Measurements from ENCODE around the gene DCHS1.

Gene DCHS1

GRCh38 chr11:6658647-6659046 is 3.0 kb upstream of the DCHS1 start:
- Histone ChIP-seq H3K4me3 (ENCODE audit: low read depth, low read length) (no peak overlapping the region), H3K27ac (no peak overlapping the region), H3K36me3 (peaks cover 4% of the 10 kb centered on the region), H3K9me3 (ENCODE audit: severe bottlenecking) (no peaks in the 10 kb centered on the region), H3K27me3 (ENCODE audit: insufficient read depth, low read depth, severe bottlenecking) (no peaks in the 10 kb centered on the region)
- TF ChIP-seq, protein P1, sequence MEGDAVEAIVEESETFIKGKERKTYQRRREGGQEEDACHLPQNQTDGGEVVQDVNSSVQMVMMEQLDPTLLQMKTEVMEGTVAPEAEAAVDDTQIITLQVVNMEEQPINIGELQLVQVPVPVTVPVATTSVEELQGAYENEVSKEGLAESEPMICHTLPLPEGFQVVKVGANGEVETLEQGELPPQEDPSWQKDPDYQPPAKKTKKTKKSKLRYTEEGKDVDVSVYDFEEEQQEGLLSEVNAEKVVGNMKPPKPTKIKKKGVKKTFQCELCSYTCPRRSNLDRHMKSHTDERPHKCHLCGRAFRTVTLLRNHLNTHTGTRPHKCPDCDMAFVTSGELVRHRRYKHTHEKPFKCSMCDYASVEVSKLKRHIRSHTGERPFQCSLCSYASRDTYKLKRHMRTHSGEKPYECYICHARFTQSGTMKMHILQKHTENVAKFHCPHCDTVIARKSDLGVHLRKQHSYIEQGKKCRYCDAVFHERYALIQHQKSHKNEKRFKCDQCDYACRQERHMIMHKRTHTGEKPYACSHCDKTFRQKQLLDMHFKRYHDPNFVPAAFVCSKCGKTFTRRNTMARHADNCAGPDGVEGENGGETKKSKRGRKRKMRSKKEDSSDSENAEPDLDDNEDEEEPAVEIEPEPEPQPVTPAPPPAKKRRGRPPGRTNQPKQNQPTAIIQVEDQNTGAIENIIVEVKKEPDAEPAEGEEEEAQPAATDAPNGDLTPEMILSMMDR (IDR thresholded peaks at IDR 0.05; ENCODE audit: low read depth, low read length), result no peak
- no peak for DNase-seq

DNA sequence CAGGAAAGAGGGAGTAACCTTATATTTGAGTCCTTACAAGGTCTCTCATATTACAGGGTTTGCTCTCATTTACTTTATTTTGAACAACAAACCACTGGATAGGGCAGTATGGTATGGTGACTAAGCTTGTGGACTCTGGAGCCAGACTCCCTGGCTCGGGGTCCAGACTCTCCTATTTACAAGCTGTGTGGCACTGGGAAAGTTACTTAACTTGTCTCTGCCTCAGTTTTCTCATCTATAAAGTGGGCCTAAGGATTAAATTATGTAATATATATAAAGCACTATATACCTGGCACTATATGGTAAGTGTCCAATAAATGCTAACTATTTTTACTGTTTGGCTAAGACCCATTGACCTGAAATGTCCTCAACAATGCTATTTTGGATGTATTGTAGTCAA is 1.7 kb upstream of the DCHS1 start:
- Histone ChIP-seq H3K27ac (no peak overlapping the region), H3K4me3 (ENCODE audit: low read depth, low read length) (no peak overlapping the region), H3K36me3 (peaks cover 4% of the 10 kb centered on the region), H3K9me3 (ENCODE audit: severe bottlenecking) (no peaks in the 10 kb centered on the region), H3K27me3 (ENCODE audit: insufficient read depth, low read depth, severe bottlenecking) (no peaks in the 10 kb centered on the region)
- no peak for DNase-seq
- TF ChIP-seq, protein P1 (IDR thresholded peaks at IDR 0.05; ENCODE audit: low read depth, low read length), result no peak

DNA sequence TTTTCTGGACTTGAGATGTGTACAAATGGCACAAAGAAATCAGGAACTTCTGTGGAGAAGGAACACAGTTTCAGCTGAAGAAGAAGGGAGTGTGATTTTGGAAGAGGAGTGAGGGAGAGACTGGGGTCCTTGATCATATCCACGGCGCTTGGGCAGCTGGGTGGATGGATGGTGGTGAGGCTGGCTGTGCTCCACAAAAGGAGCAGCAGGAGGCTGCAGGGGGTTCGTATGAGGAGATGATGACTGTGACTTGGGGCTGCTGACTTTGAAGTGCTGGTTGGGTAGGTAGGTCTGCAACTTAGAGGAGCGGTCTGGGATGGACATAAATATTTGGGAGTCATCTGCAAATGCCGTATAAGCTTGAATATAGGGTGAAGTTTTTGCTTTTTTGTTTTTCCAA is 1.3 kb upstream of the DCHS1 start:
- Histone ChIP-seq H3K27me3 (ENCODE audit: insufficient read depth, low read depth, severe bottlenecking) (no peaks in the 10 kb centered on the region), H3K9me3 (ENCODE audit: severe bottlenecking) (no peaks in the 10 kb centered on the region), H3K36me3 (peaks cover 4% of the 10 kb centered on the region), H3K4me3 (ENCODE audit: low read depth, low read length) (no peak overlapping the region), H3K27ac (no peak overlapping the region)
- TF ChIP-seq, protein P1 (IDR thresholded peaks at IDR 0.05; ENCODE audit: low read depth, low read length), result no peak
- no peak for DNase-seq

DNA sequence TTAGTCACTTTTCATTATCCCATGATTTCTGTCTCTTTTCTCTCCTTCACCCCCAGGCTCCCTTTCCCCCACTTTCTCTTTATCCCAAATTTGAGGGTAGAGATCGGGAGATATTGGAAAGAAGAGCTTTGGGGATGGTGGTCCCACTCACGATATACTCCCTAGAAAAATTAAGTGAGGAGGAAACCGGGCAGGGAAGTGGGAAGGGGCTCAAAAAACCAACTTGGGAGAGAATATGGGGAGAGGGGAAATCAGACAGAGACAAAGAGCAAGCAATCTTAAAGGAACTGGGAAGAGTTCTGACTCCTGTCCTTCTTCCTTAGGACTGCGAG is 941 bp upstream of the DCHS1 start:
- Histone ChIP-seq H3K27ac (no peak overlapping the region), H3K9me3 (ENCODE audit: severe bottlenecking) (no peaks in the 10 kb centered on the region), H3K4me3 (ENCODE audit: low read depth, low read length) (no peak overlapping the region), H3K27me3 (ENCODE audit: insufficient read depth, low read depth, severe bottlenecking) (no peaks in the 10 kb centered on the region), H3K36me3 (peaks cover 4% of the 10 kb centered on the region)
- TF ChIP-seq, protein P1 (IDR thresholded peaks at IDR 0.05; ENCODE audit: low read depth, low read length), result no peak
- no peak for DNase-seq

DNA sequence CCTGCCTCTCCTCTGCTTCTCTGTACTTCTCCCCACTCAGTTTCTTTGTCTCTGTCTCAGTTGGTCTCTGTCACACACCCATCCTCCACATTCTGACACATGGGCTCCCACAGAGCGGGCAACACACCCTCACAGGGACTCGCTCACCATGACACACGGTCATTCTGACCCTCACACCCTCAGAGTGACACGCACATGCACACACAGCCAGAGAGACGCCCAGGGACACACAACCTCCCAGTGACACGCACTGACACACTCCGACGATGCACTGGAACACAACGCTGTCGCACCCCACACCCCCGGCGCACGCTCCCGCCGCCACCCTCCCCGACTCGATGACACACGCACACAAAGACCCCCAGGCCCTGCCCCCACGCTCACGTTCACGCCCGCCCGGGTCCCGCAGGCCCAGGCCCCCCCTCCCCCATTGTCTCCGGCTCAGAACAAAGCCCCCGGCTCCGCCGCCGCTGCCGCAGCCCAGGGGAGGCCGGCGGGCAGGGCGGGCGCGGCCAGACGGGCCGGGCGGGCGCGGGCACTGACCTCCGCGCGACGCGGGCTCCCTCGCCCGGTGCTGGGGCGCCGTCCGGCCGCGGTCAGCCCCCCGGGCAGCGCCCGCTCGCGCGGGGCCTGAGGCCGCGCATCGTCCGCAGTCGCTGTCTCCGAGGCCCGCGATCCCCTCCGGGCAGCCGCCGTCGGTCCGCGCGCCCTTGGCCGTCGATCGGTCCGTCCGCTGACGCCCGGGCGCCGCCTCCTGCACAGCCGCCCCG is 404 bp downstream of the DCHS1 start:
- Histone ChIP-seq H3K4me3 (ENCODE audit: low read depth, low read length) (peak overlapping the region; percentile 48), H3K9me3 (ENCODE audit: severe bottlenecking) (no peaks in the 10 kb centered on the region), H3K27ac (no peak overlapping the region), H3K27me3 (ENCODE audit: insufficient read depth, low read depth, severe bottlenecking) (no peaks in the 10 kb centered on the region), H3K36me3 (peaks cover 4% of the 10 kb centered on the region)
- DNase-seq, result peak; percentile 30
- TF ChIP-seq, protein P1 (IDR thresholded peaks at IDR 0.05; ENCODE audit: low read depth, low read length), result no peak
